Keratinocyte (primary cell): ENCODE data around the gene IL17REL. TPM values are rescaled to one million over a fixed set of nuclear protein-coding genes. Genes with fewer than 3 reads are reported as not detected.

Experiments
- DNase-seq: peaks from one replicate; pipeline ENCODE4 v3.0.0-alpha.2; 2011; ENCODE audit warnings: low read depth, missing footprints, low spot score
- FAIRE-seq: peaks from 2 replicates; lab custom pipeline; 2011; peaks lifted over from hg19 to GRCh38; lab: Jason Lieb, UNC
- H2AFZ ChIP-seq: 2 replicates; pipeline ENCODE4 v1.6.0; 2012; ENCODE audit warnings: low read length, control low read depth, inconsistent platforms; ENCODE audit not compliant: control insufficient read depth
- H3K27ac ChIP-seq: 2 replicates; pipeline ENCODE4 v1.5.1; 2011; ENCODE audit warnings: low read length; ENCODE audit not compliant: control insufficient read depth, insufficient read depth
- H3K27me3 ChIP-seq: 3 replicates; pipeline ENCODE4 v1.6.0; 2011; ENCODE audit warnings: low read length; ENCODE audit not compliant: control insufficient read depth, insufficient read depth; ENCODE audit errors: extremely low read depth
- H3K36me3 ChIP-seq, 2 experiments: 2 replicates in 1 of 2; 3 replicates in 1 of 2; pipeline ENCODE4 v1.5.1; 2011; ENCODE audit warnings: low read length in 2 of 2, mild to moderate bottlenecking in 1 of 2; ENCODE audit not compliant: control insufficient read depth in 2 of 2, insufficient read depth in 2 of 2; ENCODE audit errors: extremely low read depth in 1 of 2
- H3K4me1 ChIP-seq: 3 replicates; pipeline ENCODE4 v1.5.1; 2011; ENCODE audit warnings: low read length; ENCODE audit not compliant: control insufficient read depth, insufficient read depth; ENCODE audit errors: extremely low read depth
- H3K4me2 ChIP-seq: 3 replicates; pipeline ENCODE4 v1.6.0; 2011; ENCODE audit warnings: low read depth, low read length; ENCODE audit not compliant: control insufficient read depth, insufficient read depth; ENCODE audit errors: extremely low read depth
- H3K4me3 ChIP-seq, 3 experiments: fragments of 200-600 bp in 1 of 3; sonication (generic) in 1 of 3; 2 replicates in 2 of 3; 3 replicates in 1 of 3; pipeline ENCODE4 v1.5.1; 2011 to 2016; ENCODE audit warnings: low read length in 3 of 3, mild to moderate bottlenecking in 3 of 3, control low read depth in 2 of 3, inconsistent platforms in 1 of 3, low read depth in 1 of 3, mixed read lengths in 1 of 3, mixed run types in 1 of 3, moderate library complexity in 1 of 3; ENCODE audit not compliant: control insufficient read depth in 2 of 3, insufficient read depth in 2 of 3; ENCODE audit errors: extremely low read depth in 1 of 3
- H3K79me2 ChIP-seq: 2 replicates; pipeline ENCODE4 v1.6.0; 2012; ENCODE audit warnings: low read length; ENCODE audit not compliant: control insufficient read depth, insufficient read depth
- H3K9ac ChIP-seq: 3 replicates; pipeline ENCODE4 v1.6.0; 2011; ENCODE audit warnings: low read length; ENCODE audit not compliant: control insufficient read depth, insufficient read depth; ENCODE audit errors: extremely low read depth
- H3K9me1 ChIP-seq: 3 replicates; pipeline ENCODE4 v1.6.0; 2011; ENCODE audit warnings: low read length; ENCODE audit not compliant: control insufficient read depth, insufficient read depth; ENCODE audit errors: extremely low read depth
- H3K9me3 ChIP-seq: 2 replicates; pipeline ENCODE4 v1.5.1; 2012; ENCODE audit warnings: low read depth, low read length; ENCODE audit not compliant: control insufficient read depth
- H4K20me1 ChIP-seq: 3 replicates; pipeline ENCODE4 v1.6.0; 2011; ENCODE audit warnings: low read length; ENCODE audit not compliant: control insufficient read depth, insufficient read depth; ENCODE audit errors: extremely low read depth
- EZH2 ChIP-seq: IDR thresholded peaks from one replicate; pipeline ENCODE4 v1.6.1; 2012; ENCODE audit warnings: inconsistent platforms, mild to moderate bottlenecking, low read length, moderate library complexity
- dilution Hi-C: fragments of 300-500 bp; cut with MboI; formaldehyde crosslinking; loops from one replicate; pipeline ENCODE4 v1.7.0; 2020; ENCODE audit warnings: low sequenced_read_pairs; ENCODE audit not compliant: extremely low pct_ligation_motif_present
- polyA plus RNA-seq, 5 experiments: library from polyadenylated mRNA; depleted of rRNA in 3 of 5; stranded (reverse) in 3 of 5; stranded (forward) in 1 of 5; unstranded in 1 of 5; fragments of >200 nt; gene quantifications; 1 replicate in 1 of 5; 2 replicates in 3 of 5; 3 replicates in 1 of 5; pipeline versions ENCODE4 v1.2.1 to v1.2.3, GENCODE V29; 2011 to 2012; ENCODE audit warnings: missing spikeins in 2 of 5, low read depth in 1 of 5, low replicate concordance in 1 of 5
- TF ChIP-seq, protein P1 (sequence below), 3 experiments: IDR thresholded peaks in 1 of 3; conservative IDR thresholded peaks in 1 of 3; optimal IDR thresholded peaks in 1 of 3; 2 replicates in 2 of 3; 3 replicates in 1 of 3; pipeline versions ENCODE3 to v1.5.1; 2011; ENCODE audit warnings: low read length in 3 of 3, mild to moderate bottlenecking in 3 of 3, moderate library complexity in 2 of 3, control low read depth in 1 of 3, inconsistent platforms in 1 of 3; ENCODE audit not compliant: insufficient read depth in 2 of 3; ENCODE audit errors: extremely low read depth in 1 of 3

The IL17REL gene
- polyA plus RNA-seq, 1 donor (not counting 4 experiments of a cell fraction or from before 2014, with no cell fraction given) = not detected

DNA sequence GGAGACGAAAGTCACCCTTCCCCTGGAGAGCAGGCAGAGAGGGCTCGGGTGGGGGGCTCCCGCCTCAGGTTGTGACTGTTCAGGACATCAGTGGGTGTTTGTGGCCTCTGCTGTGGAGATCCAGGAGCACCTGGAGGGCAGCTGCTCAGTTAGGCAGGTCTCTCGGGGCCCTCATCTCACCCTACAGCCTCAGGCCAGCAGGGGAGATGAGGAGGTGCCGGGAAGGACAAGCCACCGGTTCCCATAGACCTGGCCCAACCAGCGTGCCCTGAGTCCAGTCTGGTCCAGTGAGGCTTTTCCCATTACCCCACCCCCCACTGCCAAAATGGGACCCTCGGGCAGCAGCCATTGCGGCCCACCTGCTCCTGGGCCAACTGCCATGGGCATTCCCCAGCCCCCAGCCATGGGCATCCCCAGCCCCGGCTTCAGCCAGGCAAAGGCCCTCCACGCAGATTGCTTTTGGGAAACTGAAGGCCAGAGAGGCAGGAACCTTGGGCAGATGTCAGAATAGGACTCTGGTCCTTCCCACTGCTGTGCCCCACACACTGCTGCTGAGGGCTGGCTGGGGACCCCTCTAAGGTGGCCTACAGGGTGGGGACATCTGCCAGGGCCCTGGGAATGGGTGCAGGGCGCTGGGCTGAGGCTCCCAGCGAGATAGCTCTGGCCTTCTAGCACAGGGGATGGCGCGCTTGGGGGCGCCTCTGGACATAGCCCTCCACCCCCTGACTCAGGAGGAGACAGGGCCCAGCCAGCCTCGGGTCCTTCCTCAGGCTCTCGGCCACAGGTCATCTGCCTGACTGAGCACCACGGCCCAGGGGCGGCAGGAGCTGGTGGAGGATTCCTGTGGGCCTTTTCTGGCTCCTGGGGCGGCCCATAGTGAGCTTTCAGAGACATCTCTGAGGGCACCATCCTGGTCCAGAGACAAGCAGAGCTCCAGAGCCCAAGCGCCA is 47.2 kb downstream of the IL17REL start:
- H3K9ac ChIP-seq = no peak overlapping the region
- no peak for DNase-seq
- H3K9me3 ChIP-seq = no peaks in the 10 kb centered on the region
- H2AFZ ChIP-seq = no peak overlapping the region
- no peak overlapping the region for H3K27ac ChIP-seq
- peaks cover 13% of the 10 kb centered on the region for H3K4me1 ChIP-seq
- FAIRE-seq = no peak
- no peaks in the 10 kb centered on the region for H3K9me1 ChIP-seq
- H4K20me1 ChIP-seq = peaks cover 6% of the 10 kb centered on the region
- TF ChIP-seq, protein P1, sequence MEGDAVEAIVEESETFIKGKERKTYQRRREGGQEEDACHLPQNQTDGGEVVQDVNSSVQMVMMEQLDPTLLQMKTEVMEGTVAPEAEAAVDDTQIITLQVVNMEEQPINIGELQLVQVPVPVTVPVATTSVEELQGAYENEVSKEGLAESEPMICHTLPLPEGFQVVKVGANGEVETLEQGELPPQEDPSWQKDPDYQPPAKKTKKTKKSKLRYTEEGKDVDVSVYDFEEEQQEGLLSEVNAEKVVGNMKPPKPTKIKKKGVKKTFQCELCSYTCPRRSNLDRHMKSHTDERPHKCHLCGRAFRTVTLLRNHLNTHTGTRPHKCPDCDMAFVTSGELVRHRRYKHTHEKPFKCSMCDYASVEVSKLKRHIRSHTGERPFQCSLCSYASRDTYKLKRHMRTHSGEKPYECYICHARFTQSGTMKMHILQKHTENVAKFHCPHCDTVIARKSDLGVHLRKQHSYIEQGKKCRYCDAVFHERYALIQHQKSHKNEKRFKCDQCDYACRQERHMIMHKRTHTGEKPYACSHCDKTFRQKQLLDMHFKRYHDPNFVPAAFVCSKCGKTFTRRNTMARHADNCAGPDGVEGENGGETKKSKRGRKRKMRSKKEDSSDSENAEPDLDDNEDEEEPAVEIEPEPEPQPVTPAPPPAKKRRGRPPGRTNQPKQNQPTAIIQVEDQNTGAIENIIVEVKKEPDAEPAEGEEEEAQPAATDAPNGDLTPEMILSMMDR (optimal IDR thresholded peaks at IDR 0.05 in 1 of 3, IDR thresholded peaks at IDR 0.05 in 1 of 3, conservative IDR thresholded peaks at IDR 0.05 in 1 of 3; ENCODE audit: extremely low read depth in 1 of 3, insufficient read depth in 2 of 3, low read length in 3 of 3) = no peak
- no peak for TF ChIP-seq EZH2
- H3K4me2 ChIP-seq = no peak overlapping the region
- peaks cover 23% of the 10 kb centered on the region for H3K79me2 ChIP-seq
- dilution Hi-C loops = no loop called here
- peaks cover 10 to 16% of the 10 kb centered on the region in 2 experiments for H3K36me3 ChIP-seq
- no peak overlapping the region for H3K4me3 ChIP-seq
- no peaks in the 10 kb centered on the region for H3K27me3 ChIP-seq

DNA sequence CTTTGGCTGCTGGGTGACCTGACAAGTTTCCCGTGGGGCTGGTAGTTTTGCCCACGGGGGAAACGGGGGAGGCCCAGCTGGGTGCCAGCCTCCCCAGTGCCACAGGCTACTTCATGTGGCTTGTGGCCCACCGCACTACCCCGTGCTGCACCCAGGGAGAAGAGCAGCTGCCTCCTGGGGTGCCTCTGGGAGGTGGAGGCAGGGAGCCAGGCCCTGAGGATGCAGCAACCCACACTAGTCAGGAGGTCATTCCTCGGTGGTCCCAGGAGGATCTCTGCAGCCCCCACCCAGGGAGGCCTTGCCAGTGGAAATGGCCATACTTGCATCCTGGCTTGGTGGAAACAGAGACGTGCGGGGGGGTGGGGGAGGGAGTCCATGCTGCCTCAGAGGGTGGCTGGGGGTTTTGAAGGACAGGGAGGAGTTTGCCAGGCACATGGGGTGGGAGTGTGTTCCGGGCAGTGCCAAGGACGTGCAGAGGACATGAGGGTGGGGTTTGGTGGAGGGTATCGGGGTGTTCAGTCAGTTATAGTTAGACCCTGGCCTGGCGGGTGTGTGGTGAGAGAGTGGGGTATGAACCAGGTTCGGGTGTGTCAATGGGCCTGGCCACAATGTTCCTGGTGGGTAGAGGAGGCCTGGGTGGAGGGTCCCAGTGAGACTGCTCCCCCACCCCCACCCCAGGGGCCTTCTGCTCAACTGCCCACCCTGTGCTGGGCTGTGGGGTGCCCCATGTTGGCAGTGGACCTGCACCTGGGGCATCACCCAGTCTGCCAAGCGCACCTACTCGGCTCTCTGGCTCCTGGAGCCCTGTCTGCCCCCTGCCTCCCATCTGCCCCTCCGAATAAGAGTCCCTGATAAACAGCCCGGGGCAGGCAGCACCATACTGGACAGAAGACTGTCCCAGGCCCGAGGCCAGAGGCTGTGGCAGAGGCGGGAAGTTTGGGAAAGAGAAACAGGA is 48.2 kb downstream of the IL17REL start:
- H3K4me3 ChIP-seq = no peak overlapping the region
- peaks cover 23% of the 10 kb centered on the region for H3K79me2 ChIP-seq
- DNase-seq = no peak
- TF ChIP-seq EZH2 = no peak
- TF ChIP-seq, protein P1 (optimal IDR thresholded peaks at IDR 0.05 in 1 of 3, IDR thresholded peaks at IDR 0.05 in 1 of 3, conservative IDR thresholded peaks at IDR 0.05 in 1 of 3; ENCODE audit: extremely low read depth in 1 of 3, insufficient read depth in 2 of 3, low read length in 3 of 3) = no peak
- peaks cover 6% of the 10 kb centered on the region for H4K20me1 ChIP-seq
- peaks cover 10 to 16% of the 10 kb centered on the region in 2 experiments for H3K36me3 ChIP-seq
- H3K27ac ChIP-seq = no peak overlapping the region
- H3K27me3 ChIP-seq = no peaks in the 10 kb centered on the region
- no peak for FAIRE-seq
- H3K4me2 ChIP-seq = no peak overlapping the region
- H3K4me1 ChIP-seq = peaks cover 16% of the 10 kb centered on the region
- no peak overlapping the region for H3K9ac ChIP-seq
- H3K9me3 ChIP-seq = no peaks in the 10 kb centered on the region
- dilution Hi-C loops = no loop called here
- no peak overlapping the region for H2AFZ ChIP-seq
- no peaks in the 10 kb centered on the region for H3K9me1 ChIP-seq
